Measurements from ENCODE around the gene DOCK2. TPM values are rescaled to one million over a fixed set of nuclear protein-coding genes. Genes with fewer than 3 reads are reported as not detected.

DOCK2 gene
- total RNA-seq, 1 donor from 2014 or later, result 13.6 TPM

DNA sequence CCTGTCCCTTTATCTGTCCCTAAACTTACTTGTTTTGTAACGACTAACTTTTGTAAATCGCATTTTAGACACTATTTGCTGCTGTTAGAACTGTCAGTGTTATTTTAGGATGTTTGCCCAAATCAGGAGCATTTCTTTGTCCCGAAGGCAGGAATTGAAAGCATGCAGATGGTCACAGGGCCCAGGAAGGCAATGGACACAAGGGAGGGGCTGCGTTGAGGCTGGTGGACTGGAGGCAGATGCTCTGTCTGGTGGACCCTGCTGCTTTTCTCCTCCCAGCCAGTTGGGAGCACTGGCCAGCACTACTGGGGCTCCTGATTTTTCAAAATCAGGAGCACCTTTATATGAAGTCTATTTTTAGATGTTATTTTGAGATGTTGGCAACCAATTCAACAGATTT lies 31.7 kb downstream of the DOCK2 start:
- no peaks in the 10 kb centered on the region for H3K27me3 ChIP-seq (ENCODE audit: control insufficient read depth in 3 of 3, insufficient read depth in 3 of 3, low read length in 3 of 3)
- no peak overlapping the region for H3K4me3 ChIP-seq (ENCODE audit: low read length in 3 of 3)
- no peaks in the 10 kb centered on the region for H3K9me3 ChIP-seq (ENCODE audit: control insufficient read depth in 3 of 3, low read length in 3 of 3)
- no peaks in the 10 kb centered on the region for H3K4me1 ChIP-seq (ENCODE audit: control insufficient read depth in 3 of 3, insufficient read depth in 3 of 3, low read length in 3 of 3)
- no peaks in the 10 kb centered on the region for H3K36me3 ChIP-seq (ENCODE audit: control insufficient read depth in 3 of 3, insufficient read depth in 3 of 3, low read length in 3 of 3)
- H3K9ac ChIP-seq (ENCODE audit: low read depth in 1 of 3, low read length in 3 of 3), result no peak overlapping the region
- H3K27ac ChIP-seq (ENCODE audit: low read depth, low read length), result no peak overlapping the region

DNA sequence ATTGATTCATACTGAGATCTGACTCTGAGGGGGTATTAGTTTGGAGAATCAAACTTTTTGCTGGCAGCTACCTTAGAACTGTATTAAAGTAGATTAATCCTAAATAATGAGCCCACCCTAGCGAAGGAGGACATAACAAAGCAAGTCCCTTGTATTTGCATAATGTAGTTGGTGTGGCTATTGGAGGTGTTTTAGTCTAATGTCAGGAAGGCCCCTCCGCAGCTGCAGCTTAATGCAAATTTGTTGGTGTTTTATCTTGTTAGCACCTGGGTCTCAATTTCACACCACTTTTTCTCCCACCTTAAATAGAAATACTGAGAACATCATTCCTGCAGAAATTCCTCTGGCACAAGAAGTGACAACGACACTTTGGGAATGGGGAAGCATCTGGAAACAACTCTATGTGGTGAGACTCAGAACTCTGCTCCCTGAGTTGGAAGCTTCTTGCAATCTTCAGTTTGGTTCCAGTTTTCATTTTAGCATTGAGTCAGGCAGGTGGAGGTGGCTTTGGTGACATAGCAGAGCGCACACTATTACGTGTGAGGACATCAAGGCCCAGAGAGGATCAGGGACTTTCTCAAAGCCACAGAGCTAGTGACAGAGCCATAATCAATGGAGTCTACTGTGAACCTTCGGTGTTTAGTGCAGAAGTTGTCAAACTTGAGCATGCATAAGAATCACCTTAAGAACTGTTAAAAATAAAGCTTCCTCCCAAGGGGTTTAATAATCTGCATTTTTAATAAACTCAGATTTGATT lies 33.9 kb downstream of the DOCK2 start:
- Histone ChIP-seq H3K9ac (ENCODE audit: low read depth in 1 of 3, low read length in 3 of 3) (no peak overlapping the region), H3K4me1 (ENCODE audit: control insufficient read depth in 3 of 3, insufficient read depth in 3 of 3, low read length in 3 of 3) (no peaks in the 10 kb centered on the region), H3K4me3 (ENCODE audit: low read length in 3 of 3) (no peak overlapping the region), H3K27ac (ENCODE audit: low read depth, low read length) (no peak overlapping the region), H3K27me3 (ENCODE audit: control insufficient read depth in 3 of 3, insufficient read depth in 3 of 3, low read length in 3 of 3) (no peaks in the 10 kb centered on the region), H3K9me3 (ENCODE audit: control insufficient read depth in 3 of 3, low read length in 3 of 3) (no peaks in the 10 kb centered on the region), H3K36me3 (ENCODE audit: control insufficient read depth in 3 of 3, insufficient read depth in 3 of 3, low read length in 3 of 3) (no peaks in the 10 kb centered on the region)

DNA sequence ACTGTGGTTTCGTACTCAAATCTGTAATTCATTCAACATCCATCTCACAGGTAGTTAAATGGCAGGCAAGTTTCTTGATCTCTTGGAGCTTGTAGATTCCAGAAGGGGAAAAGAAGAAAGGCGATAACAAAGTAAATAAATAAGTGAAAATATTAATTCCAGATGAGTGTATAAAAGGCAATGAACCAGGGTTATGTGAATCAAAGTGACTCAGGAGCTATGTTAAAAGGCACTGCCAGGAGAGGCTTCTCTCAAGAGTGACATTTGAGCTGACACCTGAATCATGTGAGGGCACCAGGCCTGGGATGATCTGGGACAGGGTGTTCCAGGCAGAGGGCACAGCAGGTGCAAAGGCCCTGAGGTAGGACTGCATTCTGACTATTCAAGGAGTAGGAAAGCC lies 45.0 kb downstream of the DOCK2 start:
- no peak overlapping the region for H3K27ac ChIP-seq (ENCODE audit: low read depth, low read length)
- H3K27me3 ChIP-seq (ENCODE audit: control insufficient read depth in 3 of 3, insufficient read depth in 3 of 3, low read length in 3 of 3), result peaks cover 0 to 4% (median 0%) of the 10 kb centered on the region in 3 donors
- no peaks in the 10 kb centered on the region for H3K4me1 ChIP-seq (ENCODE audit: control insufficient read depth in 3 of 3, insufficient read depth in 3 of 3, low read length in 3 of 3)
- no peaks in the 10 kb centered on the region for H3K36me3 ChIP-seq (ENCODE audit: control insufficient read depth in 3 of 3, insufficient read depth in 3 of 3, low read length in 3 of 3)
- no peaks in the 10 kb centered on the region for H3K9me3 ChIP-seq (ENCODE audit: control insufficient read depth in 3 of 3, low read length in 3 of 3)
- H3K9ac ChIP-seq (ENCODE audit: low read depth in 1 of 3, low read length in 3 of 3), result no peak overlapping the region
- no peak overlapping the region for H3K4me3 ChIP-seq (ENCODE audit: low read length in 3 of 3)

DNA sequence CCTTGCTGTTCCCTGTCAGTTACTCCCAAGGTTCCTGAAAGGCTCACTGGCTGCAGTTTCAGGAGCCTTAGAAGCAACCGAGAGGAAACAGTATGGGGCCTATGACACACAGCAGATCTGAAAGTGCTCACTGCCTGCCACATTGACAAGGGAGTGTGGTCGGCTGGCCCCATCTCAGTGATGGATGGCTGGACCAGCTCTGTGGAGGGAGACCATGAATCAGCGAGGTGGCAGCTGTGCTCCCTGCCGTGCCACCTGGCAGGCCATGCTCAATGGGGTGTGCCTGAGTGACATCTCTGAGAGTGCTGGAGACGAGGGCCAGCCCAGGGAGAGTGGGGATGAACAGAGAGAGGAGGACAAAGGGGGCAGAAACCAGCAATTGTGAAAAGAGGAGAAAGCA lies 49.1 kb downstream of the DOCK2 start:
- Histone ChIP-seq H3K27me3 (ENCODE audit: control insufficient read depth in 3 of 3, insufficient read depth in 3 of 3, low read length in 3 of 3) (peaks cover 0 to 4% (median 0%) of the 10 kb centered on the region in 3 donors), H3K36me3 (ENCODE audit: control insufficient read depth in 3 of 3, insufficient read depth in 3 of 3, low read length in 3 of 3) (no peaks in the 10 kb centered on the region), H3K27ac (ENCODE audit: low read depth, low read length) (no peak overlapping the region), H3K9me3 (ENCODE audit: control insufficient read depth in 3 of 3, low read length in 3 of 3) (no peaks in the 10 kb centered on the region), H3K4me3 (ENCODE audit: low read length in 3 of 3) (no peak overlapping the region), H3K4me1 (ENCODE audit: control insufficient read depth in 3 of 3, insufficient read depth in 3 of 3, low read length in 3 of 3) (no peaks in the 10 kb centered on the region), H3K9ac (ENCODE audit: low read depth in 1 of 3, low read length in 3 of 3) (no peak overlapping the region)

DNA sequence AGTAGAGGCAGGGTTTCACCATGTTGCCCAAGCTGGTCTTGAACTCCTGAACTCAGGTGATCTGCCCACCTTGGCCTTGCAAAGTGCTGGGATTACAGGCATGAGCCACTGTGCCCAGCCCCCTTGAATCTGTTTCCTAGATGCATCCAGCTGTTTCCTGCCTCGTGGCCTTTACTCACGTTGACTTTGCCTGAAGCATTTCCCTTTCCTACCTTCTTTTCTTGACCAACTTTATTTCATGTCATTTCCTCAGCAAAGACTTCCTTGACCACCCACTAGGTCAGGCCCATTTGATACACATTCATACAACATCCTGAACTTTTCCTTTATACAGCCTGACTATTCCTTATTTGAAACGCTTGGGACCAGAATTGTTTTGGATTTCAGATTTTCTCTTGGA lies 51.0 kb downstream of the DOCK2 start:
- Histone ChIP-seq H3K4me1 (ENCODE audit: control insufficient read depth in 3 of 3, insufficient read depth in 3 of 3, low read length in 3 of 3) (no peaks in the 10 kb centered on the region), H3K9me3 (ENCODE audit: control insufficient read depth in 3 of 3, low read length in 3 of 3) (no peaks in the 10 kb centered on the region), H3K4me3 (ENCODE audit: low read length in 3 of 3) (no peak overlapping the region), H3K27ac (ENCODE audit: low read depth, low read length) (no peak overlapping the region), H3K36me3 (ENCODE audit: control insufficient read depth in 3 of 3, insufficient read depth in 3 of 3, low read length in 3 of 3) (no peaks in the 10 kb centered on the region), H3K27me3 (ENCODE audit: control insufficient read depth in 3 of 3, insufficient read depth in 3 of 3, low read length in 3 of 3) (peaks cover 0 to 4% (median 0%) of the 10 kb centered on the region in 3 donors), H3K9ac (ENCODE audit: low read depth in 1 of 3, low read length in 3 of 3) (no peak overlapping the region)

DNA sequence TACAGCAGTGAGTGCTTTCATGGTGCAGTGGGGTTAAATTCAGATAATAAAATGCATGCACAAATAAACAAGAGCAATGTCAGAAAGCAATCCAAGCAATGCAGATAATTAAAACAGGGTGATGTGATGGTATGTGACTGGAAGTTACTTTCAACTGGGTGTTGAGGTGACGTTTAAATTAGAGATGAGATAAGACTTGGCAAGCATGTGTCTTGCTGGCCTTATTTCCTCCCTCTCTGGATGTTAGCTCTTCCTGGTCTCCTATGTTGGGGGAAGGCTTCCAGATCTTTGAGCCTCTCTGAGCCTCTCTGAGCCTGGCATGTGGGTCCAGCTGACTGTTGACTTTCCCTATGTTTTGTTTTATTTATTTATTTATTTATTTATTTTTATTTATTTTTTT lies 54.4 kb downstream of the DOCK2 start:
- no peaks in the 10 kb centered on the region for H3K9me3 ChIP-seq (ENCODE audit: control insufficient read depth in 3 of 3, low read length in 3 of 3)
- no peaks in the 10 kb centered on the region for H3K27me3 ChIP-seq (ENCODE audit: control insufficient read depth in 3 of 3, insufficient read depth in 3 of 3, low read length in 3 of 3)
- H3K36me3 ChIP-seq (ENCODE audit: control insufficient read depth in 3 of 3, insufficient read depth in 3 of 3, low read length in 3 of 3), result no peaks in the 10 kb centered on the region
- H3K4me1 ChIP-seq (ENCODE audit: control insufficient read depth in 3 of 3, insufficient read depth in 3 of 3, low read length in 3 of 3), result no peaks in the 10 kb centered on the region
- H3K4me3 ChIP-seq (ENCODE audit: low read length in 3 of 3), result no peak overlapping the region
- no peak overlapping the region for H3K27ac ChIP-seq (ENCODE audit: low read depth, low read length)
- H3K9ac ChIP-seq (ENCODE audit: low read depth in 1 of 3, low read length in 3 of 3), result no peak overlapping the region

DNA sequence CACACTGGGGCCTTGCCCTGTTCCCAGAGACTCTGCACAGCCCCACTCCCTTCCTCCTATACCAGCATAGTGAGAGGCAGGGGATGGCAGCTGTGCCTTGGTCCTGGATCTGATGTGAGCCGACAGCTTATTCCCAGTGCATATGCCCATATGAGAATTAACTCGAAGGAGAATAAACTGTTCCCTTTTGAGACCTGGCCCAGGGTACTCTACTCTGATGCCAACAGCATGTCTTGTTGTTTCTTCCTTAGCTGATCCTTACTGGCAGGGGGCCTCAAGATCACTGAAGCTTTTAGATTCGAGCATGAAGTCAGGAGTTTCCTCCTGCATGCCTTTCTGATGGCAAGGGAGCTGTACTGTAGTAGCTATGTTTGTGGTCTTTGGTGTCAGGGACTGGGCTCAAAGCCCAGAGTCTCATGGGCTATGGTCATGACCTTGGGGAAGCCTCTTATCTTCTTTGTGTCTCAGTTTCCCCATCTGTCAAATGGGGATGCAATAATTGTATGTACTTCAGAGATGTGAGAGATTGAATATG lies 57.1 kb downstream of the DOCK2 start:
- no peaks in the 10 kb centered on the region for H3K36me3 ChIP-seq (ENCODE audit: control insufficient read depth in 3 of 3, insufficient read depth in 3 of 3, low read length in 3 of 3)
- no peaks in the 10 kb centered on the region for H3K4me1 ChIP-seq (ENCODE audit: control insufficient read depth in 3 of 3, insufficient read depth in 3 of 3, low read length in 3 of 3)
- H3K4me3 ChIP-seq (ENCODE audit: low read length in 3 of 3), result no peak overlapping the region
- H3K27me3 ChIP-seq (ENCODE audit: control insufficient read depth in 3 of 3, insufficient read depth in 3 of 3, low read length in 3 of 3), result no peaks in the 10 kb centered on the region
- H3K9me3 ChIP-seq (ENCODE audit: control insufficient read depth in 3 of 3, low read length in 3 of 3), result no peaks in the 10 kb centered on the region
- H3K9ac ChIP-seq (ENCODE audit: low read depth in 1 of 3, low read length in 3 of 3), result no peak overlapping the region
- no peak overlapping the region for H3K27ac ChIP-seq (ENCODE audit: low read depth, low read length)

DNA sequence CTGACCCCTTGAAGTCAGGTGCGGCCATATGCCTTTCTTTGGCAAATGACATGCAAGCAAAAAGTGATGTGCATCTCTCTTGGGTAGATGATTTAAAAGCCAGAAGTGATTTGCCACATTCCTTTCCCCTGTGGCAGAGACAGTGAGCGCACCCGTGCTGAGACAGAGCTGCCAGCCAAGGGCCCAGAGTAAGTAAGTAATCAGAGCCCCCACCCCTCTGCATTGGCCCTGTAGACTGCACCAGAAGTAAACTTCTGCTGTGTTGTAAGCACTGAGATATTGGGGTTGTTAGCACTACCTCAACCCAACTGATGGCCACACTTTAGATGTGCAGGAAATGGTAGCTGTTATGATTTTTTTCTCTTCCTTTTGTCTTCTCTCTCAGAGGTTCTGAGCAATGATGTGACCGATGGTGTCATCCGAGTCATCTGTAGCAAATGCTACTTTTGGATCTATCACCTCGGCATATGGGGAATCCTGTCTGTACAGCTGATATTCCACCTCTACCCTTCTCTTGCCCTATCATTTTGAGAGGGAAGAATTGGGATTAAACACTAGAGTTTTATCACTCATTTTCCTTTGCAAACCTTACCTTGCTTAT lies 58.0 kb downstream of the DOCK2 start:
- Histone ChIP-seq H3K9me3 (ENCODE audit: control insufficient read depth in 3 of 3, low read length in 3 of 3) (no peaks in the 10 kb centered on the region), H3K4me3 (ENCODE audit: low read length in 3 of 3) (no peak overlapping the region), H3K9ac (ENCODE audit: low read depth in 1 of 3, low read length in 3 of 3) (no peak overlapping the region), H3K27me3 (ENCODE audit: control insufficient read depth in 3 of 3, insufficient read depth in 3 of 3, low read length in 3 of 3) (no peaks in the 10 kb centered on the region), H3K27ac (ENCODE audit: low read depth, low read length) (no peak overlapping the region), H3K4me1 (ENCODE audit: control insufficient read depth in 3 of 3, insufficient read depth in 3 of 3, low read length in 3 of 3) (no peaks in the 10 kb centered on the region), H3K36me3 (ENCODE audit: control insufficient read depth in 3 of 3, insufficient read depth in 3 of 3, low read length in 3 of 3) (no peaks in the 10 kb centered on the region)

DNA sequence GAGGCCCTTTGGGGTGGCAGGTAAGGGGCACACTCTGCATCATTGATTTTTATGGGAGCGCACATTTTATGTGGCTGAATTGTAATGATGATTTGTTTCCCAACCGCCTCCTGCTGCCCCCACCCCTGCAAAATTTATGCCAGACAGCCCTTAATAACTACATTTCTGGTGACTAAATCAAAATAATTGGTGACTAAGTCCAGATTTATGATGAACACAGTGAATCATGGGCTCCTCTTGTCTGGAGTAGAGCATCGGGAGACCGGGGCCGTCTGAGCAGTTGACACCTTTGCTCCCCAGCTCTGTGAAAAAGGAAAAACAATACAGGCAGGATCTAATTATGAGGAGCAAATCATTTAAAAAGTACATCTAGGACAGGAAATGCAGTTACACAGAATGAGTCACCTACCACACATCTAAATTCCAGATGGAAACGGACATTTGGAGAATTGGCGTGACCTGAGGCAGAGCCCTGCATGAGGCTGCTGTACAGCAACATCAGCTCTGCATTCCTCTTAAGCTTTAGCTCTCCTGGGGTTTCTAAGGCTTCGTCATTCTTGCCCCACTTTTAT lies 58.9 kb downstream of the DOCK2 start:
- H3K4me1 ChIP-seq (ENCODE audit: control insufficient read depth in 3 of 3, insufficient read depth in 3 of 3, low read length in 3 of 3), result no peaks in the 10 kb centered on the region
- no peak overlapping the region for H3K9ac ChIP-seq (ENCODE audit: low read depth in 1 of 3, low read length in 3 of 3)
- H3K4me3 ChIP-seq (ENCODE audit: low read length in 3 of 3), result no peak overlapping the region
- no peaks in the 10 kb centered on the region for H3K9me3 ChIP-seq (ENCODE audit: control insufficient read depth in 3 of 3, low read length in 3 of 3)
- H3K27me3 ChIP-seq (ENCODE audit: control insufficient read depth in 3 of 3, insufficient read depth in 3 of 3, low read length in 3 of 3), result no peaks in the 10 kb centered on the region
- H3K36me3 ChIP-seq (ENCODE audit: control insufficient read depth in 3 of 3, insufficient read depth in 3 of 3, low read length in 3 of 3), result no peaks in the 10 kb centered on the region
- H3K27ac ChIP-seq (ENCODE audit: low read depth, low read length), result no peak overlapping the region
